NCI-H526 treated with DMSO at 0.1 percent for 48 hours (cell line): Measurements from ENCODE around the gene MAP2K7.
A peak's percentile ranks its signal among the peaks of the same experiment; 100 is the strongest.

Experiments
- DNase-seq: peaks from one replicate; lab custom pipeline; 2025; lab: John Stamatoyannopoulos, UW

MAP2K7 gene

GRCh38 chr19:7867092-7867844 is 36.4 kb upstream of the MAP2K7 start:
- DNase-seq: no peak

DNA sequence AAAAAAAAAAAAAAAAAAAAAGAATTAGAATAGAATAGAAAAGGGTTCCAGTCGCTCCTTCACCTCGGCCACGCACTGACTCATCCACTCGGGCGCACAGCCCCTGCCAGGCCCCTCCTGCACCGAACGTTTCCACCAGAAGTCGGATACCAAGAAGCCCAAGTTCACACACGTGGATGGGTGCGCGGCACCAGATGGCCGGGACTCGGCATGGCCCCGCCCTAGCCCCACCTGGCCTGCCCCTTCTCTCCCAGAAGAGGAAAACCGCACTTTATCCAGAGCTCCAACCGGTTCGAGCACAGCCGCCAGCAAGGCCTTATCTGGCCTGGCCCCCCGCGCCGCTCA is 35.4 kb upstream of the MAP2K7 start:
- no peak for DNase-seq

DNA sequence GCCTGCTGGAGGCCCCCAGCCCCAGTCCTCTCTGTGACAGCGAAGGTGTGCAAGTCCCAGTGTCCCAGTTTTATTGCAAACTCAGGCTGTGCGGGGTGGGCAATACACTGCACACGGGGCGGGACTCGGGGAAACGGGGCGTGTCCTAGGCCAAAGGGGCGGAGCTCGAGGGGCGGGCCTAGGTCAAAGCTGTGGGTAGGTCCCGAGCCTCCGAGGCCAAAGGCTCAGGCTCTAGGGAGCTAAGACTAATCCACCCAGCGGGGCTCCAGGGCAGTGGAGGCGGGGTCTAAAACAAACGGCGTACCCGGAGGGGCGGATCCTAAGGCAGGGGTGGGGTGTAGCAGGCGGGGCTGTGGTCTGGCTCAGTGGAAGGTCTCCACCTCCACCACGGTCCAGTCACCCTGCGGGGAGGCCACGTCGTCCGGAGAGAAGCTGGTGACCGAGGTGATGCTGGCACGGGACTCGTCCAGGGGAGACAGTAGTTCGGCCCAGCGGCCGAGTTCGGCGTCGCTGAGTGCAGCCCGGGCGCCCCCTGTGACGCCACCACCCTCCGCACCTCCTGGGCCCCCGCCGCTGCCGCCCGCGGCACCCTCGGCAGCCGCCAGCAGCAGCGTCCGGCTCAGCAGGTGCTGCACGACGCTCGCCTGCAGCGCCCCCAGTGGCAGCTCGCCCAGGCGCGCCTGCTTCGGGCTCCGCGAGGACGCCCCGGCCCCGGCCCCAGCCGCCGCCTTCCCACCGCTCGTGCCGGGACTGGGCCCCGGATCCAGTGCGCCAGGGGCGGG is 34.8 kb upstream of the MAP2K7 start:
- no peak for DNase-seq

DNA sequence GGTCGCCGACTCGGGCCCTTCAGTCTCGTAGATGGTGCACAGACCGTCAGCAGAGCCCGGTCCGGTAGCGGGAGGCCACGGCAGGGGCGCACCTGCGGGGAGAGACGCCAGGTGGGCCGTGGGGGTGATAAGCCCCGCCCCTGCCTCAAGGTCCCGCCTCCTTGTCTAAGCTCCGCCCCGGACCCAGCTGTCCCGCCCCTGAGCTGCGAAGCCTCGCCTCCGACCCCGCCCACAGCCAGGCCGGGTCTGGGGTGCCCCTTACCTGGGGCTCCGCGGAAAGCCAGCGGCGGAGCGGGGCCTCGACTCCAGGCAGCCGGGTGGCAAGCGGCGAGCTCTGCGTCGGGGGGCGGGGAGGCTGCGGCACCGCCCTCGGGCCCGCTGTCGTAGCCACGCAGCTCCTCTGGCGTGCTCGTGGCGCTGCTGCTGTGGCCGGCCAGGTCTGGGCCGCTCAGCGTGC is 34.2 kb upstream of the MAP2K7 start:
- no peak for DNase-seq

GRCh38 chr19:7869910-7870511 is 33.7 kb upstream of the MAP2K7 start:
- DNase-seq: no peak

DNA sequence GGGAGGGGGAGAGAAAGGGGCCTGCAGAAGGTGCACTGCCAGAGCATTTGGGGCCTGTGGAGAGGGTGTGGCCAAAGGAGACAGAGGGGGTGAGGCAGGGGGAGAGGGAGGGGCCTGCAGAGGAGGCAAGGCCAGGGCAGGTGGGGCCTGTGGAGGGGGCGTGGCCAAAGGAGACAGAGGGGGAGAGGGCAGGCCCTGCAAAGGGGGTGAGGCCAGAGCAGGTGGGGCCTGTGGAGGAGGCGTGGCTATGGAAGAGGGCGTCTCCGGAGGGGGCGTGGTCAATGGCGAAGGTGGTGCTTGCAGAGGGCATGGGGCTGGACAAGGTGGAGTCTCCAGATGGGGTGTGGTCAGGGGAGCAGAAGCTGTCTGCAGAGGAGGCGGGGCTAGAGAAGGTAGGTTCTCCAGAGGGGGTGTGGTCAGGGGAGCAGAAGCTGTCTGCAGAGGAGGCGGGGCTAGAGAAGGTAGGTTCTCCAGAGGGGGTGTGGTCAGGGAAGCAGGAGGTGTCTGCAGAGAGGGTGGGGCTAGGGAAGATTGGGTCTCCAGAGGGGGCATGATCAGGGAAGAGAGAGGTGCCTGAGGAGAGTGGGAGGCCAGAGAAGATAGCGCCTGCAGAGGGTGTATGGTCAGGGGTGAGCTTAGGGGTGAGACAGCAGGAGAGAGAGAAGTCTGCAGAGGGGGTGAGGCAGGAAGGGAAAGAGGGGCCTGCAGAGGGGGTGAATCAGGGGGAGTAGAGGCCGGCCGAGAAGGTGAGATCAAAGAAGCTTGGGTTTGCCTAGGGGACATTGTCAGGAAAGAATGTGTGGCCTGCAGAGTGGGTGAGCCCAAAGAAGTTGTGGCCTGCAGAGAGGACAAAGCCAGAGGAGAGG is 32.9 kb upstream of the MAP2K7 start:
- DNase-seq: peak; percentile 41

DNA sequence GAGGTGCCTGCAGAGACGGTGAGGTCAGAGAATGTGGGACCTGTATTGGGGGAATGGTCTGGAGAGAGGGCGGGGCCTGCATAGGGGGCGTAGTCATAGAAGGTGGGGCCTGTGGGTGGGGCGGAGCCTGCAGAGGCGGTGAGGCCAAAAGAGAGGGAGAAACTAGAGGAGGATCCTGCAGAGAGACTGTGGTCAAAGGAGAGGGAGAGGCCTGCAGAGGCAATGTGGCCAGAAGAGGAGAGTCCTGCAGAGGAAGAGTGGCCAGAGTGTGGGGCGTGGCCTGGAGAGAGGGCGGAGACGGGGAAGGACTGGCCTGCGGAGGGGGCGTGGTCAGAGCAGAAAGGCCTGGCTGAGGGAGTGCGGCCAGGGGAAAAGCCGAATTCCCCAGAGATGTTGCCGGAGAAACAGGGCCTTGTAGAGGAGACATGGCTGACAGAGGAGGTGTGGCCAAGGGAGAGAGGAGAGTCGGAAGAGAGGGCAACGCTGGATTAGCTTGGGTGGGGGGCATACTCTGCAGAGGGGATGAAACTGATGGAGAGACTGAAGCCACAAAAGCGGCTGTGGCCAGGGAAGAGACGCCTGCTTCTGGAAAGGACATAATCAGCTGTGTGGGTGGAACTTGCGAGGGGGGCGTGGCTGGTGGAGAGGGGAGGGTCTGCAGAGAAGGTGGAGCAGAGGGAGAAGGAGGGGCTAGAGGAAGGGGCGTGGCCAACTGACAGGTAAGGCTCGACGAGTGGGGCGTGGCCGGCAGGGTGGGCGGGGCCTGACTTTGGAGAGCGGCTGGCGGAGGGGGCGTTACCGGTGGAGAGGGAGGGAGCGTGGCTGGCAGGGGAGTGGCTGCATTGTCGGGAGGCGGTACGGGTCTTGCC is 32.0 kb upstream of the MAP2K7 start:
- peak; percentile 80 for DNase-seq

DNA sequence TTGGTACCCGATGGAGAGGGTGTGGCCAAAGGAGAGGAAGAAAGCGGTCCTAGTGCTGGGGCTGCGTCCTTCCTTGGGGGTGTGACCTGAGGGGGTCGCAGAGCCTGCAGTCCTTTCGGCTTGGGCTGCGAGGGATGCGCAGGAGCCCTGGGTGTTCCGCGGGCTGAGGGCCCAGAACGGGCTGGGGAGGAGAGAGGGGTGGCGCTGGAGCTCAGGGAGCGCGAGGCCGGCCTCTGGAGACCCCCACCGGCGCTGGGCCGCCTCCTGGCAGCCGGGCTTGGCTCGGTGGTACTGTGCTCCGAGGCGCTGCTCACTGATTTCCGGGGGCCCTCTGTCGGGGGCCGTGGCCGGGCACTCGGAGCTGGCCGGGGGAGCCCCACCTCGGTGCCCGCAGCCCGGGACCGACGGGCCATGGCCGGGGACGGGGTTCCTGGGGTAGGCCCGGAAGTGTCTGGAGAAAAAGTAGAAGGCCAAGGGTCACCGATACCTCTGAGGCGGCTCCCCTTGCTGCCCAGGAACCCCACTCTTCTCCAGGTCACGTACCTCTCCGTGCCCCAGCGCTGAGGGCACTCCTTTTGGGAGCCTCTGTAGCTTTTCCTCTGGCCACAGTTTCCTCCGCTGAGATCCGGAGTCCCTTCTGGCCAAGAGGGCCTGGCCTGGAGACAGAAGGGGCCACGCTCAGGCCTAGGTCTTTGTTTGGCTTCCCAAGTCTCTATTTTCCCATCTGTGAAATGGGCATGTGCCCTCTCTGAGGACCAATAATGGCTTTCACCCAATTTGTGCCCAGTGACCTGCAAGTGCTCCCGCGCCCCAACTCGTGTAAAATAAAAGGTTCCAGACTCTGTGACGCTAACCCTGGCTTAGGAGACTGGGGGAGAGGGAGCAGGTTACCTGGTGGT is 31.1 kb upstream of the MAP2K7 start:
- no peak for DNase-seq

DNA sequence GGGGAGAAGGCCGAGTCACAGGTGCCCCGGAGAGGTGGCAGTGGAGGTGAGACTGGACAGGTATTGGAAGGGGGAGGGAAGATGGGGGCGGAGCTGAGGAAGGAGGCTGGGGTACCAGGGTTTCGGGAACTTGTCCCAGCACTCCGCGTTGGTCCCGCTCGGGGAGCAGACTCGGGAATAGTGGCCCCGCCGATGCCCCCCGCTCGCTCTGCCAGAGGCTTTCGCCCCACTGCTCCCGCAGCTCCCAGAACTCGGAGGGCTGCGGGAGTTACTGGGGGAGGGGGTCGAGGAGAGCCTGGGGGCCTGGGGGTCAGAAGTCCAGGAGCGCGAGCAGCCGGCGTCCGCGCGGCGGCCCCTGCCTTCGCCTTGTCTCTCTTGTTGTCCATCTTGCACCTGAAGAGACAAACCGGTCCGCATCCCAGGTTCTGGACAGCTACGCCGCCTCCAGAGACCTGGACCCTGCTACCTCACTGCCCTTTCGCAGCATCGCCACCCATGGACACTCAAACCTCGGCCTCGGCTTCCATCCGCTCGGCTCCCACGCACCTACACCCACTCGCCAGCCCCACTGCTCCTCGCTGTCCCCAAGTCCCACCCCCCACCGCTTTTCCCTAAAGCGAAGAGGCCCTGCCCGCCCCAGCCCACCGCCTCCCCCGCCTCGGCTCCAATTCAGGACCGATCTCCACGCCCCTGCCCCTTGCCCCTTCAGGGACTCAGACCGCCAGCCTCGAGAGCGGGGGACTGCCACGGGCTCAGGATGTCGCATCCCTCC is 30.2 kb upstream of the MAP2K7 start:
- DNase-seq: no peak

- peak; percentile 54 for DNase-seq
Measured at GRCh38 chr19:7874076-7874896, 29.4 kb upstream of the MAP2K7 start, which contains the start of gene PRR36. TSS of gene PRR36 (minus strand) at chr19:7874390. CDS start at chr19:7873689, 701 bp downstream.

DNA sequence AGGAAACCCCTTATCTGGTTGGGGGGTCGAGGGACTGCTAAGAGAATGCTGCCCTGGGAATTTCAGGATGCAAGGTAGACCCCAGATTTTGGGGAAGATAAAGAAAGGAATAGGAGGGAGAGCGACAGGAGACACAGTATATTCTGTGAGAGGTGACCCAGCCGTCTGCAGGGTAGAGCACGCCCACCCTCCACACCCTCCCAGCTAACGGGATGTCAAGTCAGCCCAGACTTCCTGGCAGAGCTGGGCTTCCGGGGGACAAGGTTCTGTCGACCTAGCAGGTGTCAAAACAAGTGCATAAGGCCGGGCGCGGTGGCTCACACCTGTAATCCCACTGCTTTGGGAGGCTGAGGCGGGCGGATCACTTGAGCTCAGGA is 28.8 kb upstream of the MAP2K7 start:
- DNase-seq: no peak

GRCh38 chr19:7877249-7877836 is 26.3 kb upstream of the MAP2K7 start:
- DNase-seq: no peak

GRCh38 chr19:7879111-7879807 is 24.4 kb upstream of the MAP2K7 start:
- no peak for DNase-seq

- no peak for DNase-seq
Measured at GRCh38 chr19:7879836-7880235, 23.8 kb upstream of the MAP2K7 start.

DNA sequence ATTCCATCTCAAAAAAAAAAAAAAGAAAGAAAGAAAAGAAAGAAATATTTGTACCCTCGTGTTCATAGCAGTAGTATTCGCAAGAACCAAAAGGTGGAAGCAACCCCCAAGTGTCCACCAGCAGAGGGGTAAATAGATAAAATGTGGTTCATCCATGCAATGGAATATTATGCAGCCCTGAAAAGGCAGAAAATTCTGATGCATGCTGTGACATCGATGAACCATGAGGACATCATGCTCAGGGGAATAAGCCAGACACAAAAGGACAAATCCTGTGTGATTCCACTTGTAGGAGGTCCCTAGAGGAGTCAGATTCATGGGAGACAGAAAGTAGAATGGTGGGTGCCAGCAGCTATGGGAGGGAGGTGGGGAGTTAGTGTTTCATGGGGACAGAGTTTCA is 21.8 kb upstream of the MAP2K7 start:
- no peak for DNase-seq

DNA sequence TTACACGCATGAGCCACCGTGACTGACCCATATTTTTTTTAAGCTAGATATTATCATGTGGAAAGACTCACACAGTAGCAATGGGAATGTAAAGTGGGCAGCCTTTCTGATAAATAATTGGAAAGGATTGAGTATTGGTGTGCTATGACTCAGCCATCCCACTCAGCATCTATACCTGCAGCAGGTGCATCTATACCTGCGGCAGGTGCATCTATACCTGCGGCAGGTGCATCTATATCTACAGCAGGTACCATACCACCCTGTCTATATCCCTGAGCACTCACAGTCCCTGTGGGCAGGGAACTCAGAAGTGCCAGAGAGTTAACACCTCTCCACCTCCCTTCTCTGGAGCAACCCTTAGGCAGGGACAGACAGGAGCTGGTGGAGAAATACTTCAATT is 20.6 kb upstream of the MAP2K7 start:
- no peak for DNase-seq
